A549 (cell line): ENCODE results near the gene ZNF69. TPM values are rescaled to one million over a fixed set of nuclear protein-coding genes. Genes with fewer than 3 reads are reported as not detected.
"Not testable (repeated sequence)": the region's sequence is repeated elsewhere in the genome, so short reads cannot be mapped to it uniquely, and the experiment has no call there.

ENCODE experiments used
- ATAC-seq, 2 experiments: fragments of 200-7000 bp in 1 of 2; fragments of >200 bp in 1 of 2; cut with Nextera tagmentation in 1 of 2; cut with Tn5 transposase in 1 of 2; 3 replicates each; pipeline versions ENCODE4 v1.8.0 to v1.9.1; 2018 to 2020; ENCODE audit warnings: mild to moderate bottlenecking in 1 of 2, moderate library complexity in 1 of 2
- CTCF ChIA-PET: fragments of 300-600 bp; sonication (Branson Sonifier 250); formaldehyde crosslinking; extraction: SDS; loops from one replicate; lab custom pipeline; 2021; ENCODE audit warnings: antibody characterized with exemption, inconsistent platforms; lab: Yijun Ruan, JAX
- POLR2A ChIA-PET: fragments of 350-600 bp; formaldehyde crosslinking; extraction: SDS; loops from one replicate; lab custom pipeline; 2021; ENCODE audit warnings: antibody characterized with exemption, inconsistent platforms; lab: Yijun Ruan, JAX
- DNase-seq, 2 experiments: peaks; one replicate each; pipeline versions ENCODE4 v3.0.0 to v3.0.0-alpha.2; 2011 to 2016; ENCODE audit warnings: low read depth in 1 of 2, low spot score in 1 of 2
- FAIRE-seq: peaks from 2 replicates; lab custom pipeline; 2011; peaks lifted over from hg19 to GRCh38; lab: Jason Lieb, UNC
- H3K27ac ChIP-seq, 2 experiments: fragments of >200 bp; sonication (Bioruptor Twin); formaldehyde crosslinking; 3 replicates each; pipeline ENCODE4 v1.5.1; 2016 to 2017
- H3K4me1 ChIP-seq: fragments of >200 bp; sonication (Bioruptor Twin); formaldehyde crosslinking; 3 replicates; pipeline ENCODE4 v1.6.1; 2016
- H3K4me2 ChIP-seq: fragments of >200 bp; sonication (Bioruptor Twin); formaldehyde crosslinking; 3 replicates; pipeline ENCODE4 v1.6.1; 2016
- H3K4me3 ChIP-seq: fragments of >200 bp; sonication (Bioruptor Twin); formaldehyde crosslinking; 3 replicates; pipeline ENCODE4 v1.5.1; 2016
- H3K9me3 ChIP-seq: fragments of >200 bp; sonication (Bioruptor Twin); formaldehyde crosslinking; 3 replicates; pipeline ENCODE4 v1.6.1; 2016
- BHLHE40 ChIP-seq: IDR thresholded peaks from 2 replicates; pipeline ENCODE4 v1.6.1; 2012; ENCODE audit warnings: low read depth, low read length, inconsistent platforms
- CBX8 ChIP-seq: fragments of 200-600 bp; sonication (generic); IDR thresholded peaks from 2 replicates; pipeline ENCODE4 v1.6.1; 2016
- CEBPB ChIP-seq, 2 experiments: fragments of >200 bp in 1 of 2; sonication (Bioruptor Twin) in 1 of 2; formaldehyde crosslinking in 1 of 2; IDR thresholded peaks; 2 replicates each; pipeline ENCODE4 v1.6.1; 2012 to 2016
- CHD4 ChIP-seq: fragments of 200-600 bp; sonication (generic); IDR thresholded peaks from 2 replicates; pipeline ENCODE4 v1.6.1; 2016; ENCODE audit warnings: antibody characterized with exemption, mild to moderate bottlenecking, borderline replicate concordance
- EHF ChIP-seq: fragments of 250-450 bp; sonication (Bioruptor Pico); IDR thresholded peaks from 2 replicates; pipeline ENCODE4 v1.5.0; 2020; ENCODE audit warnings: mild to moderate bottlenecking
- EHMT2 ChIP-seq: fragments of 200-600 bp; sonication (generic); IDR thresholded peaks from 2 replicates; pipeline ENCODE4 v1.6.1; 2016; ENCODE audit warnings: antibody characterized with exemption, low read depth, mild to moderate bottlenecking, moderate library complexity
- EP300 ChIP-seq, 2 experiments: fragments of >200 bp; sonication (Bioruptor Twin); formaldehyde crosslinking; IDR thresholded peaks; 2 replicates in 1 of 2; 3 replicates in 1 of 2; pipeline ENCODE4 v1.6.1; 2016 to 2017
- FOSB ChIP-seq: fragments of 250-450 bp; sonication (Bioruptor Pico); IDR thresholded peaks from 2 replicates; pipeline ENCODE4 v1.5.0; 2020; ENCODE audit warnings: mild to moderate bottlenecking, moderate library complexity
- FOXS1 ChIP-seq: fragments of 250-450 bp; sonication (Bioruptor Pico); IDR thresholded peaks from 2 replicates; pipeline ENCODE4 v1.5.0; 2020; ENCODE audit warnings: mild to moderate bottlenecking, moderate library complexity
- GATA3 ChIP-seq: IDR thresholded peaks from 2 replicates; pipeline ENCODE4 v1.6.1; 2012; ENCODE audit warnings: borderline replicate concordance
- HDAC2 ChIP-seq: fragments of 200-600 bp; sonication (generic); IDR thresholded peaks from 2 replicates; pipeline ENCODE4 v1.6.1; 2016
- JUNB ChIP-seq: fragments of >200 bp; sonication (Bioruptor Twin); formaldehyde crosslinking; IDR thresholded peaks from 2 replicates; pipeline ENCODE4 v1.6.1; 2016
- KDM1A ChIP-seq: fragments of 200-600 bp; sonication (generic); IDR thresholded peaks from 2 replicates; pipeline ENCODE4 v1.6.1; 2016; ENCODE audit warnings: low read depth, mild to moderate bottlenecking
- KDM5A ChIP-seq: fragments of 200-600 bp; sonication (generic); IDR thresholded peaks from 2 replicates; pipeline ENCODE4 v1.6.1; 2016; ENCODE audit warnings: antibody characterized with exemption, mild to moderate bottlenecking
- MYC ChIP-seq: IDR thresholded peaks from 2 replicates; pipeline ENCODE4 v1.6.1; 2012; ENCODE audit warnings: mild to moderate bottlenecking, inconsistent platforms, low read length, improper control_type of control experiment, borderline replicate concordance
- NFE2L2 ChIP-seq: fragments of 150-350 bp; conservative IDR thresholded peaks from 2 replicates; pipeline ENCODE4 v1.6.1; 2014; ENCODE audit warnings: low read length
- NR3C1 ChIP-seq: fragments of >200 bp; sonication (Bioruptor Twin); formaldehyde crosslinking; IDR thresholded peaks from 3 replicates; pipeline ENCODE4 v1.6.1; 2017
- PHF8 ChIP-seq: fragments of 200-600 bp; sonication (generic); IDR thresholded peaks from 2 replicates; pipeline ENCODE4 v1.6.1; 2016; ENCODE audit warnings: low read depth, mild to moderate bottlenecking, antibody characterized with exemption, moderate library complexity, borderline replicate concordance
- POLR2A ChIP-seq: IDR thresholded peaks from 2 replicates; pipeline ENCODE4 v1.6.1; 2012; ENCODE audit warnings: mild to moderate bottlenecking, low read length
- POLR2AphosphoS2 ChIP-seq: conservative IDR thresholded peaks from 2 replicates; pipeline ENCODE4 v1.6.1; 2012; ENCODE audit warnings: low read length, improper control_type of control experiment, inconsistent platforms
- RARB ChIP-seq: fragments of 250-450 bp; sonication (Bioruptor Pico); IDR thresholded peaks from 2 replicates; pipeline ENCODE4 v1.8.0; 2021; ENCODE audit warnings: mild to moderate bottlenecking, moderate library complexity
- SREBF2 ChIP-seq: fragments of 450-650 bp; IDR thresholded peaks from 2 replicates; pipeline ENCODE4 v1.6.1; 2014; ENCODE audit warnings: mild to moderate bottlenecking, moderate library complexity
- TFCP2L1 ChIP-seq: fragments of 250-450 bp; sonication (Bioruptor Pico); IDR thresholded peaks from 2 replicates; pipeline ENCODE4 v1.5.0; 2021; ENCODE audit warnings: mild to moderate bottlenecking
- TP53 ChIP-seq: fragments of 250-450 bp; sonication (Bioruptor Pico); IDR thresholded peaks from 2 replicates; pipeline ENCODE4 v1.5.0; 2021; ENCODE audit warnings: mild to moderate bottlenecking, moderate library complexity
- ZC3H11A ChIP-seq: fragments of 450-650 bp; IDR thresholded peaks from 2 replicates; pipeline ENCODE4 v1.6.1; 2014; ENCODE audit warnings: antibody characterized with exemption, mild to moderate bottlenecking
- ZNF302 ChIP-seq: fragments of 250-450 bp; sonication (Bioruptor Pico); IDR thresholded peaks from 2 replicates; pipeline ENCODE4 v1.9.0; 2021; ENCODE audit warnings: inconsistent platforms, mild to moderate bottlenecking, moderate library complexity
- WGBS: methylation state at CpG from one replicate; pipeline ENCODE4 v1.1.6; 2017; ENCODE audit errors: missing lambda C conversion rate; 5-methylcytosine and 5-hydroxymethylcytosine counted together
- polyA plus RNA-seq, 4 experiments: library from polyadenylated mRNA; depleted of rRNA in 3 of 4; stranded (reverse); fragments of >200 nt; fragmentation: RNase III in 1 of 4; extraction: RNeasy Plus Mini Kit Qiagen cat#74134 plus additional on column Dnase treatment in 1 of 4; gene quantifications; 2 replicates in 3 of 4; 3 replicates in 1 of 4; pipeline ENCODE4 v1.2.3, GENCODE V29; 2011 to 2017
- TF ChIP-seq, protein P1 (sequence below): fragments of 450-650 bp; IDR thresholded peaks from 2 replicates; pipeline ENCODE4 v1.6.1; 2014; ENCODE audit warnings: antibody characterized with exemption
- TF ChIP-seq, protein P2 (sequence below): fragments of 250-450 bp; sonication (Bioruptor Pico); IDR thresholded peaks from 2 replicates; pipeline ENCODE4 v1.5.0; 2021; ENCODE audit warnings: mild to moderate bottlenecking, moderate library complexity, borderline replicate concordance
- TF ChIP-seq, protein P3 (sequence below): IDR thresholded peaks from 2 replicates; pipeline ENCODE4 v1.6.1; 2012
- TF ChIP-seq, protein P4 (sequence below): fragments of >200 bp; sonication (Bioruptor Twin); formaldehyde crosslinking; IDR thresholded peaks from 2 replicates; pipeline ENCODE4 v1.6.1; 2016

Gene ZNF69
- polyA plus RNA-seq, 2 of the 4 experiments (the other 2 are of a cell fraction) = not detected

DNA sequence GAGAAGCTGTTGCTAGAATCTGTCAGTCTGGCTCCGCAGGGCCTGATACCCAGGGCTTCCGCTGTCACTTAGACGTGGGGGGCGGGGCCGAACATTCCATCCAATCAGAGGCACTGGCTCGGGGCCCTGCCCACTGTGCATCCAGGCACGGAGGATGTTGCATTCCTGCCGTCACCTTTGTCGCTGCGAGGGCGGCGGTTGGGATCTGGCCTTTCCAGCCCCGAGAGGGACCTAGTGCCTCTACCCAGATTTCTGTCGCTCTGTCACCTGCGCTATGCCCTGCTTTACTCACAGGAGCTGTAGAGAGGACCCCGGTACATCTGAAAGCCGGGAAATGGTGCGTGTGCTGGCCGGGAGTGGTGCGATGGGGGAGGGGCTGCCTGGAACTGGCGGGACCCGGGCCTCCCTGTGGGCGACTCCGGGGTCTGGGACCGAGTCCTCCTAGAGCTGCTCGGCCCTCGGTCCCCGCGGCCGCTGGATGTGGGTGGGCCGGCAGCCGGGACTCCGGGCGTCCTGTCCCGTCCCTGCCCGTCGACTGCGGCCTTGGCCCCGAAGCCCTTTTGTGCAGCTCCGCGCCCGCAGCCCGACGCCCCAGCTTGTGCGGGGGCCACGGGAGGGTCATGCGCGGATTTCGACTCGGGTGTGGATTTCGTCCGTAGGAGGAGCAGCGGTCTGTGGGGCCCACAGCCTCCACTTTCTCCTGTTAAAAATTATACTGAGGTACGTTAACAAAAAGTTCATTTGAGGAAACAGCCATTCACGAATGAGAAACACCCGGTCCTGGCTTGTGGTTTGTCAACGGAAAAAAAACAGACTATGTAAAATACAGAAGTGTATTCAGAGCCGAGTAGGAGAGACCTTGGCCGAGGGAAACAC lies 38.8 kb upstream of the ZNF69 start, which contains the start of gene ZNF439:
ZNF439 (plus strand) TSS at position 133 of the 876 bp plus-strand sequence; CDS start at position 275, 142 bp downstream.
- H3K4me1 ChIP-seq = no peaks in the 10 kb centered on the region
- no peak for TF ChIP-seq HDAC2
- no peak for TF ChIP-seq KDM5A
- TF ChIP-seq POLR2A = no peak
- TF ChIP-seq JUNB = no peak
- no peak for TF ChIP-seq BHLHE40
- TF ChIP-seq, protein P1, sequence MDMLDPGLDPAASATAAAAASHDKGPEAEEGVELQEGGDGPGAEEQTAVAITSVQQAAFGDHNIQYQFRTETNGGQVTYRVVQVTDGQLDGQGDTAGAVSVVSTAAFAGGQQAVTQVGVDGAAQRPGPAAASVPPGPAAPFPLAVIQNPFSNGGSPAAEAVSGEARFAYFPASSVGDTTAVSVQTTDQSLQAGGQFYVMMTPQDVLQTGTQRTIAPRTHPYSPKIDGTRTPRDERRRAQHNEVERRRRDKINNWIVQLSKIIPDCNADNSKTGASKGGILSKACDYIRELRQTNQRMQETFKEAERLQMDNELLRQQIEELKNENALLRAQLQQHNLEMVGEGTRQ = no peak
- no peak for TF ChIP-seq FOXS1
- no peak for TF ChIP-seq KDM1A
- TF ChIP-seq EHMT2 = no peak
- no peak for TF ChIP-seq EHF (CRISPR knock-in tag)
- TF ChIP-seq GATA3 = no peak
- no peak for TF ChIP-seq TFCP2L1 (CRISPR knock-in tag)
- no peak for TF ChIP-seq RARB (CRISPR knock-in tag)
- no peak for TF ChIP-seq MYC
- TF ChIP-seq CBX8 = no peak
- TF ChIP-seq PHF8 = no peak
- TF ChIP-seq NR3C1 = no peak
- TF ChIP-seq CEBPB (IDR thresholded peaks at IDR 0.05) = no peak
- no peak within 1 kb of the TSS for H3K27ac ChIP-seq
- H3K9me3 ChIP-seq = no peaks in the 10 kb centered on the region
- no peak for FAIRE-seq
- POLR2A ChIA-PET = no interaction called here
- H3K4me3 ChIP-seq = no peak within 1 kb of the TSS
- CTCF ChIA-PET = no interaction called here
- no peak within 1 kb of the TSS for H3K4me2 ChIP-seq
- no peak for ATAC-seq
- DNase-seq = no peak
- 30% methylated on average over 17 of the region's 59 CpGs for WGBS

DNA sequence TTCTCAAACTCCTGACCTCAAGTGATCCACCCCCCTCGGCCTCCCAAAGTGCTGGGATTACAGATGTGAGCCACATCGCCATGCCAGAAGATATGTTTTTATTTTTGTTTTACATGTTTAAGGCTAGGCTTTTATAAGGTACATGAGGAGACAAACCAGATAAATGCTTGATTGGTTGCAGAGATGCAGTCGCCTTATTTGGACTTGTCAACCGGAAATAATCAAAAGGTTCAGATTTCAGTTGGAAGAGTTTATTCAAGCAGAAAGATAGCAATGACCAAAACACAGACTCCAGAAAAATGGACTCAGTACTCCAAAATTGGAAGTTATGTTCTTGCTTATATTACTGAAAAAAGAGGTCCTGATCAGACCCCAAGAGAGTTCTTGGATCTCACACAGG lies 37.3 kb upstream of the ZNF69 start:
- H3K27ac ChIP-seq, POLR2A ChIA-PET, DNase-seq, H3K4me2 ChIP-seq, ATAC-seq, H3K4me1 ChIP-seq, H3K9me3 ChIP-seq, CTCF ChIA-PET, FAIRE-seq, H3K4me3 ChIP-seq: not testable (repeated sequence)
- WGBS = 41% methylated on average over 4 of the region's 4 CpGs

DNA sequence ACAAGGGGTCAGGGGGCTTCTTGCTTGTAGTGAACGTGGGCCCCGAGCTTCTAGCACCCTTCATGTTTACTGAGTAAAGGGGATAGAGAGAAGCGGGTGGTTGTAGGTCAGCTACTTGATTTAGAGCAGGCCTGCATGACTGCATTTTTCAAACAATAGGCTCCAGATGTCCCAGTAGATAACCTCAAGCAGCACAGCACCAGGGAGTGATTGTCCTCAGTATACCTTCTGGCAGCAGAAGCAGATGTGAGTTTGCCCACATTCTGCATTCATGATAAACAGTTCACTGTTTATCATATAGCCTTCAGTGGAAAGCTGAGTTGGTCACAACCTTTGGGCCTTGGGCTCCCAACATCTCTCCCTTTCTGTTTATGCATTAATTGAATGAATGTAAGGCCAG lies 34.2 kb upstream of the ZNF69 start:
- TF ChIP-seq CHD4 = no peak
- TF ChIP-seq, protein P2, sequence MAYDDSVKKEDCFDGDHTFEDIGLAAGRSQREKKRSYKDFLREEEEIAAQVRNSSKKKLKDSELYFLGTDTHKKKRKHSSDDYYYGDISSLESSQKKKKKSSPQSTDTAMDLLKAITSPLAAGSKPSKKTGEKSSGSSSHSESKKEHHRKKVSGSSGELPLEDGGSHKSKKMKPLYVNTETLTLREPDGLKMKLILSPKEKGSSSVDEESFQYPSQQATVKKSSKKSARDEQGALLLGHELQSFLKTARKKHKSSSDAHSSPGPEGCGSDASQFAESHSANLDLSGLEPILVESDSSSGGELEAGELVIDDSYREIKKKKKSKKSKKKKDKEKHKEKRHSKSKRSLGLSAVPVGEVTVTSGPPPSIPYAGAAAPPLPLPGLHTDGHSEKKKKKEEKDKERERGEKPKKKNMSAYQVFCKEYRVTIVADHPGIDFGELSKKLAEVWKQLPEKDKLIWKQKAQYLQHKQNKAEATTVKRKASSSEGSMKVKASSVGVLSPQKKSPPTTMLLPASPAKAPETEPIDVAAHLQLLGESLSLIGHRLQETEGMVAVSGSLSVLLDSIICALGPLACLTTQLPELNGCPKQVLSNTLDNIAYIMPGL (CRISPR knock-in tag) = no peak
- TF ChIP-seq TP53 (CRISPR knock-in tag) = no peak
- TF ChIP-seq, protein P3, sequence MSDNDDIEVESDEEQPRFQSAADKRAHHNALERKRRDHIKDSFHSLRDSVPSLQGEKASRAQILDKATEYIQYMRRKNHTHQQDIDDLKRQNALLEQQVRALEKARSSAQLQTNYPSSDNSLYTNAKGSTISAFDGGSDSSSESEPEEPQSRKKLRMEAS = no peak
- no peak for TF ChIP-seq NFE2L2
- TF ChIP-seq ZC3H11A = no peak
- TF ChIP-seq SREBF2 = no peak
- TF ChIP-seq, protein P4, sequence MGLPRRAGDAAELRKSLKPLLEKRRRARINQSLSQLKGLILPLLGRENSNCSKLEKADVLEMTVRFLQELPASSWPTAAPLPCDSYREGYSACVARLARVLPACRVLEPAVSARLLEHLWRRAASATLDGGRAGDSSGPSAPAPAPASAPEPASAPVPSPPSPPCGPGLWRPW = no peak
- no peak for TF ChIP-seq ZNF302 (CRISPR knock-in tag)
- no peak for TF ChIP-seq EP300 (IDR thresholded peaks at IDR 0.05)
- TF ChIP-seq FOSB (CRISPR knock-in tag) = no peak
- no peak for TF ChIP-seq POLR2AphosphoS2
- CTCF ChIA-PET = no interaction called here
- ATAC-seq (no peak), DNase-seq (no peak), FAIRE-seq (no peak)
- no peak overlapping the region for H3K27ac ChIP-seq
- no peaks in the 10 kb centered on the region for H3K9me3 ChIP-seq
- H3K4me1 ChIP-seq = no peaks in the 10 kb centered on the region
- POLR2A ChIA-PET = no interaction called here
- H3K4me2 ChIP-seq = no peak overlapping the region
- 27% methylated on average over 3 of the region's 3 CpGs for WGBS
- H3K4me3 ChIP-seq = no peak overlapping the region
